Activated CD4-positive, alpha-beta memory T cell treated with anti-CD3 and anti-CD28 coated beads for 36 hours (primary cell): Measurements from ENCODE around the gene NPC1. TPM values are rescaled to one million over a fixed set of nuclear protein-coding genes. Genes with fewer than 3 reads are reported as not detected.
A peak's percentile ranks its signal among the peaks of the same experiment; 100 is the strongest.
"Not testable (repeated sequence)": the region's sequence is repeated elsewhere in the genome, so short reads cannot be mapped to it uniquely, and the experiment has no call there.

Source experiments
- CTCF ChIA-PET: fragments of 350-600 bp; sonication (Branson Sonifier 250); formaldehyde crosslinking; loops from one replicate; lab custom pipeline; 2021; ENCODE audit warnings: antibody characterized with exemption, inconsistent platforms; lab: Charles Lee
- POLR2A ChIA-PET: fragments of 350-600 bp; sonication (Branson Sonifier 250); formaldehyde crosslinking; loops from one replicate; lab custom pipeline; 2021; ENCODE audit warnings: antibody characterized with exemption; lab: Charles Lee
- DNase-seq: peaks from one replicate; pipeline ENCODE4 v3.0.0-alpha.2; 2020
- H3K27ac Mint-ChIP-seq: one replicate; pipeline ENCODE4 v1.8.0; 2021; ENCODE audit warnings: mixed read lengths
- H3K27me3 Mint-ChIP-seq: one replicate; pipeline ENCODE4 v1.8.0; 2021; ENCODE audit warnings: mixed read lengths
- H3K36me3 Mint-ChIP-seq: one replicate; pipeline ENCODE4 v1.8.0; 2021; ENCODE audit warnings: mixed read lengths
- H3K4me1 Mint-ChIP-seq: one replicate; pipeline ENCODE4 v1.8.0; 2021; ENCODE audit warnings: low read depth, mixed read lengths
- H3K4me3 Mint-ChIP-seq: one replicate; pipeline ENCODE4 v1.8.0; 2021; ENCODE audit warnings: mild to moderate bottlenecking, mixed read lengths
- H3K9me3 Mint-ChIP-seq: one replicate; pipeline ENCODE4 v1.8.0; 2021; ENCODE audit warnings: mixed read lengths
- intact Hi-C: fragments of 100-400 bp; cut with micrococcal nuclease; formaldehyde crosslinking; loops from one replicate; pipeline ENCODE4 v1.15.1; 2023
- total RNA-seq, 2 experiments: library from RNA; stranded (reverse); gene quantifications; one replicate each; pipeline ENCODE4 v1.2.3, GENCODE V29; 2021

The NPC1 gene
- total RNA-seq, 2 experiments from 2014 or later = 39.3 to 39.9 TPM

GRCh38 chr18:23528580-23529472, 57.5 kb downstream of the NPC1 start:
- Mint-ChIP-seq H3K36me3 (peaks cover 60% of the 10 kb centered on the region), H3K27me3 (no peaks in the 10 kb centered on the region), H3K9me3 (no peaks in the 10 kb centered on the region), H3K4me1 (peaks cover 20% of the 10 kb centered on the region), H3K4me3 (no peak overlapping the region), H3K27ac (peak overlapping the region; percentile 74)
- intact Hi-C loops = loop anchor here (1.0 kb wide), 1 partner anchor 25 kb away; no protein-coding TSS in a partner anchor
- POLR2A ChIA-PET = interaction anchor here (1.5 kb wide), 1 partner anchor 12 kb away, joined by 3 read pairs; no protein-coding TSS in a partner anchor
- DNase-seq = no peak
- CTCF ChIA-PET = interaction anchor here (1.5 kb wide), 1 partner anchor 13 kb away, joined by 5 read pairs; no protein-coding TSS in a partner anchor

GRCh38 chr18:23526501-23527063, 59.7 kb downstream of the NPC1 start:
- H3K36me3 Mint-ChIP-seq = peaks cover 63% of the 10 kb centered on the region
- no peak overlapping the region for H3K27ac Mint-ChIP-seq
- intact Hi-C loops = no loop called here
- no peak overlapping the region for H3K4me3 Mint-ChIP-seq
- H3K9me3 Mint-ChIP-seq = no peaks in the 10 kb centered on the region
- DNase-seq = no peak
- no peaks in the 10 kb centered on the region for H3K27me3 Mint-ChIP-seq
- POLR2A ChIA-PET = no interaction called here
- H3K4me1 Mint-ChIP-seq = peaks cover 25% of the 10 kb centered on the region
- CTCF ChIA-PET = interaction anchor here (0.9 to 1.5 kb wide), 3 partner anchors 10 to 12 kb away, joined by 3 to 4 read pairs (median 4); no protein-coding TSS in a partner anchor

GRCh38 chr18:23524213-23524707, 62.0 kb downstream of the NPC1 start:
- H3K36me3 Mint-ChIP-seq = peaks cover 62% of the 10 kb centered on the region
- intact Hi-C loops = no loop called here
- no peak for DNase-seq
- peaks cover 14% of the 10 kb centered on the region for H3K4me1 Mint-ChIP-seq
- H3K27me3 Mint-ChIP-seq = no peaks in the 10 kb centered on the region
- H3K27ac Mint-ChIP-seq = no peak overlapping the region
- no peak overlapping the region for H3K4me3 Mint-ChIP-seq
- H3K9me3 Mint-ChIP-seq = no peaks in the 10 kb centered on the region
- CTCF ChIA-PET = interaction anchor here (2.2 kb wide), 1 partner anchor 26 kb away, joined by 6 read pairs; no protein-coding TSS in a partner anchor
- POLR2A ChIA-PET = interaction anchor here (1.0 kb wide), 1 partner anchor 62 kb away, joined by 3 read pairs; the partner anchor contains the start of gene NPC1

GRCh38 chr18:23523429-23524212, 62.7 kb downstream of the NPC1 start:
- H3K9me3 Mint-ChIP-seq = no peaks in the 10 kb centered on the region
- DNase-seq = no peak
- H3K27ac Mint-ChIP-seq = peak overlapping the region; percentile 70
- H3K4me3 Mint-ChIP-seq = no peak overlapping the region
- ChIA-PET POLR2A (interaction anchor here (0.9 to 1.0 kb wide), 2 partner anchors 62 kb away, joined by 3 to 4 read pairs; partner anchors contain the start of gene NPC1), CTCF (interaction anchor here (1.2 to 2.2 kb wide), 2 partner anchors 11 to 25 kb away, joined by 4 to 6 read pairs; no protein-coding TSS in a partner anchor)
- no peaks in the 10 kb centered on the region for H3K27me3 Mint-ChIP-seq
- peaks cover 8% of the 10 kb centered on the region for H3K4me1 Mint-ChIP-seq
- intact Hi-C loops = no loop called here
- H3K36me3 Mint-ChIP-seq = peaks cover 61% of the 10 kb centered on the region

- ChIA-PET POLR2A (no interaction called here), CTCF (interaction anchor here (2.2 kb wide), 1 partner anchor 24 kb away, joined by 6 read pairs; no protein-coding TSS in a partner anchor)
- H3K4me3 Mint-ChIP-seq = no peak overlapping the region
- no peak for DNase-seq
- H3K9me3 Mint-ChIP-seq = no peaks in the 10 kb centered on the region
- H3K4me1 Mint-ChIP-seq = peaks cover 8% of the 10 kb centered on the region
- H3K36me3 Mint-ChIP-seq = peaks cover 65% of the 10 kb centered on the region
- no peak overlapping the region for H3K27ac Mint-ChIP-seq
- H3K27me3 Mint-ChIP-seq = no peaks in the 10 kb centered on the region
- intact Hi-C loops = no loop called here
Observed at GRCh38 chr18:23521907-23522306, 64.4 kb downstream of the NPC1 start.

GRCh38 chr18:23521271-23521670, 65.0 kb downstream of the NPC1 start:
- H3K36me3 Mint-ChIP-seq = peaks cover 61% of the 10 kb centered on the region
- no peak overlapping the region for H3K4me3 Mint-ChIP-seq
- H3K4me1 Mint-ChIP-seq = peaks cover 8% of the 10 kb centered on the region
- no peaks in the 10 kb centered on the region for H3K27me3 Mint-ChIP-seq
- DNase-seq = no peak
- ChIA-PET CTCF (interaction anchor here (0.5 to 0.7 kb wide), 2 partner anchors 44 to 67 kb away, joined by 3 to 4 read pairs; no protein-coding TSS in a partner anchor), POLR2A (no interaction called here)
- H3K27ac Mint-ChIP-seq = no peak overlapping the region
- intact Hi-C loops = no loop called here
- no peaks in the 10 kb centered on the region for H3K9me3 Mint-ChIP-seq

GRCh38 chr18:23519734-23520133, 66.6 kb downstream of the NPC1 start:
- no peaks in the 10 kb centered on the region for H3K27me3 Mint-ChIP-seq
- peaks cover 13% of the 10 kb centered on the region for H3K4me1 Mint-ChIP-seq
- ChIA-PET CTCF (no interaction called here), POLR2A (interaction anchor here (1.0 kb wide), 1 partner anchor 64 kb away, joined by 3 read pairs; no protein-coding TSS in a partner anchor)
- intact Hi-C loops = loop anchor here (5.0 kb wide), 1 partner anchor 293 kb away; no protein-coding TSS in a partner anchor
- peaks cover 62% of the 10 kb centered on the region for H3K36me3 Mint-ChIP-seq
- no peak for DNase-seq
- no peak overlapping the region for H3K27ac Mint-ChIP-seq
- no peaks in the 10 kb centered on the region for H3K9me3 Mint-ChIP-seq
- no peak overlapping the region for H3K4me3 Mint-ChIP-seq

- peaks cover 15% of the 10 kb centered on the region for H3K4me1 Mint-ChIP-seq
- H3K4me3 Mint-ChIP-seq = no peak overlapping the region
- intact Hi-C loops = loop anchor here (1.0 to 5.0 kb wide), 2 partner anchors 71 to 296 kb away; no protein-coding TSS in a partner anchor
- no peaks in the 10 kb centered on the region for H3K27me3 Mint-ChIP-seq
- DNase-seq = peak; percentile 83
- POLR2A ChIA-PET = interaction anchor here (0.9 to 1.1 kb wide), 3 partner anchors 69 to 71 kb away, joined by 3 read pairs; no protein-coding TSS in a partner anchor
- CTCF ChIA-PET = interaction anchor here (0.6 to 5.6 kb wide), 34 partner anchors 8 to 913 kb away, joined by 3 to 59 read pairs (median 4); partner anchors contain the start of genes NPC1 and RIOK3
- H3K36me3 Mint-ChIP-seq = peaks cover 47% of the 10 kb centered on the region
- H3K27ac Mint-ChIP-seq = peak overlapping the region; percentile 30
- no peaks in the 10 kb centered on the region for H3K9me3 Mint-ChIP-seq
Observed at GRCh38 chr18:23515911-23516546, 70.3 kb downstream of the NPC1 start.

- intact Hi-C loops = loop anchor here (1.0 kb wide), 1 partner anchor 8 kb away; no protein-coding TSS in a partner anchor
- Mint-ChIP-seq H3K9me3 (no peaks in the 10 kb centered on the region), H3K4me1 (peaks cover 19% of the 10 kb centered on the region), H3K4me3 (no peak overlapping the region), H3K27me3 (no peaks in the 10 kb centered on the region), H3K27ac (peak overlapping the region; percentile 57), H3K36me3 (peaks cover 41% of the 10 kb centered on the region)
- POLR2A ChIA-PET = no interaction called here
- no peak for DNase-seq
- CTCF ChIA-PET = interaction anchor here (0.7 to 1.2 kb wide), 2 partner anchors 10 to 902 kb away, joined by 3 to 4 read pairs; no protein-coding TSS in a partner anchor
Observed at GRCh38 chr18:23512641-23513040, 73.7 kb downstream of the NPC1 start.

GRCh38 chr18:23512216-23512615, 74.1 kb downstream of the NPC1 start:
- POLR2A ChIA-PET, DNase-seq, H3K27me3 Mint-ChIP-seq, H3K4me3 Mint-ChIP-seq, H3K9me3 Mint-ChIP-seq: not testable (repeated sequence)
- Mint-ChIP-seq H3K36me3 (peaks cover 41% of the 10 kb centered on the region), H3K27ac (peak overlapping the region; percentile 57), H3K4me1 (peaks cover 21% of the 10 kb centered on the region)
- intact Hi-C loops = loop anchor here (1.0 kb wide), 1 partner anchor 8 kb away; no protein-coding TSS in a partner anchor
- CTCF ChIA-PET = interaction anchor here (0.7 to 1.2 kb wide), 2 partner anchors 11 to 901 kb away, joined by 3 to 4 read pairs; no protein-coding TSS in a partner anchor
